ENCODE measurements around the gene RHCG. TPM values are rescaled to one million over a fixed set of nuclear protein-coding genes. Genes with fewer than 3 reads are reported as not detected.

RHCG gene
- total RNA-seq (ENCODE audit: unreplicated experiment), result not detected
- long read RNA-seq, result 0 reads

DNA sequence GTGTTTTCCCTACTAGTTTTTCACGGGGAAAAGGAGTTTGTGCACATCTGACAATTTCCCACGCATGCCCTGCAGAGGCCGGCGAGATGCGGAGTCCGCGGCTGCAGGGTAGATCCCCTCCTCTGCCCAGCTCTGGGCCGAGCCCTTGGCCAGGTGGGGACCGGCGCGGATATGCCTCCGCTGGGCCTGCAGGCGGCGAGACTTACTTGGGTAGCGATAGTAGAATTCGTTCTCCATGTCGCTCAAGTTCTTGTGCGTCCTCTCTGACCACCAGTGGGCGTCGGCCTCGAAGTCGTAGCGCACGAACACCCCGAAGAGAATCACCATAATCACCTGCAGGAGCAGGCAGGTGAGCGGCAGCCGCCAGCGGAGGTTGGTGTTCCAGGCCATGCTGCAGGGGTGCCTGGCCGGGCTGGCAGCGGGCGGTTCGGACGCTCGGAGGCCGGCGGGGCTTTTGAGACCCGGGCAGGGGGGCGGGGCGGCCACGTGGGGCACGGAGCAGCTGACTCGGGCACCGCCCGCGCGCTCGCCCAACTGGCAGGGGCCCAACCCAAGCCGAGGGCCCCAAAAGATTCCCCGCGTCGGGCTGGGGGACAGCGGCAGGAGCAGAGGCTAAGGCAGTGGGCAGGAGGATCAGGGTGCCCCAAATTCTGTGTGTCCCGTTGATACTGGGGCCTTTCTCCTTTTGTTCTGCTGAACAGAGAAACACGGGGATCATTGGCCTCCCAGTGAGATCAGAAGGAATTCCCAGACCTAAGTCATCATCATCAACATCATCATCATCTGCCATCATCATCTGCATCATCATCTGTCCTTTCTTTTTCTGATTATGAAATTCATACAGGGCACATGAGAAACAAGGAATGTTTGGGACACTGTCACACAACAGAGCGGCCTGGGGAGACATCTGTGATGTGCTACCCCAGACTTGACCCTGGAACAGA lies at the start of gene RHCG:
Gene RHCG (minus strand): TSS at position 429 of the 944 bp plus-strand sequence. CDS start 39 bp downstream, at position 390.
- H3K4me3 Mint-ChIP-seq (ENCODE audit: unreplicated experiment), result peak within 1 kb of the TSS; percentile 62
- no peak within 1 kb of the TSS for H3K27ac Mint-ChIP-seq (ENCODE audit: unreplicated experiment)
- H3K36me3 Mint-ChIP-seq (ENCODE audit: low read depth, unreplicated experiment), result no peaks in the 10 kb centered on the region
- H3K4me1 Mint-ChIP-seq (ENCODE audit: unreplicated experiment), result no peaks in the 10 kb centered on the region
- peaks cover 7% of the 10 kb centered on the region for H3K27me3 Mint-ChIP-seq (ENCODE audit: unreplicated experiment)
- H3K9me3 Mint-ChIP-seq (ENCODE audit: unreplicated experiment), result no peaks in the 10 kb centered on the region
- TF ChIP-seq, protein P1, sequence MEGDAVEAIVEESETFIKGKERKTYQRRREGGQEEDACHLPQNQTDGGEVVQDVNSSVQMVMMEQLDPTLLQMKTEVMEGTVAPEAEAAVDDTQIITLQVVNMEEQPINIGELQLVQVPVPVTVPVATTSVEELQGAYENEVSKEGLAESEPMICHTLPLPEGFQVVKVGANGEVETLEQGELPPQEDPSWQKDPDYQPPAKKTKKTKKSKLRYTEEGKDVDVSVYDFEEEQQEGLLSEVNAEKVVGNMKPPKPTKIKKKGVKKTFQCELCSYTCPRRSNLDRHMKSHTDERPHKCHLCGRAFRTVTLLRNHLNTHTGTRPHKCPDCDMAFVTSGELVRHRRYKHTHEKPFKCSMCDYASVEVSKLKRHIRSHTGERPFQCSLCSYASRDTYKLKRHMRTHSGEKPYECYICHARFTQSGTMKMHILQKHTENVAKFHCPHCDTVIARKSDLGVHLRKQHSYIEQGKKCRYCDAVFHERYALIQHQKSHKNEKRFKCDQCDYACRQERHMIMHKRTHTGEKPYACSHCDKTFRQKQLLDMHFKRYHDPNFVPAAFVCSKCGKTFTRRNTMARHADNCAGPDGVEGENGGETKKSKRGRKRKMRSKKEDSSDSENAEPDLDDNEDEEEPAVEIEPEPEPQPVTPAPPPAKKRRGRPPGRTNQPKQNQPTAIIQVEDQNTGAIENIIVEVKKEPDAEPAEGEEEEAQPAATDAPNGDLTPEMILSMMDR (IDR thresholded peaks at IDR 0.05; ENCODE audit: unreplicated experiment), result peak; percentile 57
- DNase-seq (ENCODE audit: low spot score), result peak; percentile 55

DNA sequence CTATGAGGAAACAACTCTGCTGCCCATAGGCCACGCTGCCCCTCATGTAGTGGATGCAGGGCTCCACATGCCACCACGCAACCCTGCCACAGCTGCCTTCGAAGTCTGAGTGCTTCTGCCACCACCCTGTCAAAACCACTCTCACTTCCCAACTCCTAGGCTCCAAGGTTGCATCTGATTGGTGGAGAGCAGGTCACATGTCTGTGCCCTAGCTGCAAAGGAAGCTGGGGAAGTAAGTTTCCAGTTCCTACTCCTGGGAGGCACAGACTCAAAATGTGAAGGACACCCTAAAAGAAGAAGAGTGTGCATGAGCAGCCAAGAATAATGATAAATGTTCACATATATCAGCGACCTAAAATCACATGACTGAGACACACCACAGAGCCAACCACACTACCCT lies 47.0 kb upstream of the RHCG start:
- TF ChIP-seq, protein P1 (IDR thresholded peaks at IDR 0.05; ENCODE audit: unreplicated experiment), result no peak
- no peaks in the 10 kb centered on the region for H3K4me1 Mint-ChIP-seq (ENCODE audit: unreplicated experiment)
- no peak overlapping the region for H3K27ac Mint-ChIP-seq (ENCODE audit: unreplicated experiment)
- peaks cover under 1% of the 10 kb centered on the region for H3K9me3 Mint-ChIP-seq (ENCODE audit: unreplicated experiment)
- no peaks in the 10 kb centered on the region for H3K36me3 Mint-ChIP-seq (ENCODE audit: low read depth, unreplicated experiment)
- DNase-seq (ENCODE audit: low spot score), result no peak
- H3K4me3 Mint-ChIP-seq (ENCODE audit: unreplicated experiment), result no peak overlapping the region
- H3K27me3 Mint-ChIP-seq (ENCODE audit: unreplicated experiment), result no peaks in the 10 kb centered on the region

DNA sequence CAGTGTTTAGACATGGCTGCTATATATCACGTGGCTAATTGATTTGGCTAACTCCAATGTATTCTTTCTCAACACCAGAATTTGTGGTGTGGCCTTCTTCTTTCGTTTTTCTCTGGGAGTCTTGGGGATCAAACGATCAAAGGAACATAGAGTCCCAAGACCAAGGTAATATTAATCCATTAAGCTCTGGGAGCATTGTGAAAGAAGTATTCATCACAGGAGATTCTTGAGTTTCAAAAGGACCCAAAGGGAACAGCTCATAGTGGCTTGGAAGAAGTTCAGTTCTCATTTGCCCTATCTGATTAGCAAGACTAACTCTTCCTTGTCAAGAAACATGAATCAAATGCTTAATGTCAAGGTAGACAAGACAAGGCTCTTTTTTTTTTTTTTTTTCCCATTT lies 46.0 kb upstream of the RHCG start:
- H3K4me1 Mint-ChIP-seq (ENCODE audit: unreplicated experiment), result no peaks in the 10 kb centered on the region
- TF ChIP-seq, protein P1 (IDR thresholded peaks at IDR 0.05; ENCODE audit: unreplicated experiment), result no peak
- H3K27ac Mint-ChIP-seq (ENCODE audit: unreplicated experiment), result no peak overlapping the region
- no peaks in the 10 kb centered on the region for H3K9me3 Mint-ChIP-seq (ENCODE audit: unreplicated experiment)
- no peaks in the 10 kb centered on the region for H3K36me3 Mint-ChIP-seq (ENCODE audit: low read depth, unreplicated experiment)
- H3K4me3 Mint-ChIP-seq (ENCODE audit: unreplicated experiment), result no peak overlapping the region
- H3K27me3 Mint-ChIP-seq (ENCODE audit: unreplicated experiment), result no peaks in the 10 kb centered on the region
- no peak for DNase-seq (ENCODE audit: low spot score)

DNA sequence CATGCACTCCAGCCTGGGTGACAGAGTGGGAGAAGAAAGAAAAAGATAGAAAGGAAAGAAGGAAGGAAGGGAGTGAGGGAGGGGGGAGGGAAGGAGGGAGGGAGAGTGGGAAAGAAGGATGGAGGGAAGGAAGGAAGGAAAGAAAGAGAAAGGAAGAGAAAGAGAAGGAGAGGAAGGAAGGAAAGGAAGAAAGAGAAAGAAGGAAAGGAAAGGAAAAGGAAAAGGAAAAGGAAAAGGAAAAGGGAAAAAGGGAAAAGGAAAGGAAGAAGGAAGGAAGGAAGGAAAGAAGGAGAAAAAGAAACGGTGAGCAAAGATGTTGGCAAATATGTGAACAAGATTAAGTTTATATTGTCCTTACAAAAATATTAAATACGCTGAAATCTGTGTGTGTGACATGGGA lies 42.6 kb upstream of the RHCG start:
- Mint-ChIP-seq H3K9me3 (ENCODE audit: unreplicated experiment) (no peaks in the 10 kb centered on the region), H3K27me3 (ENCODE audit: unreplicated experiment) (no peaks in the 10 kb centered on the region), H3K4me1 (ENCODE audit: unreplicated experiment) (no peaks in the 10 kb centered on the region), H3K36me3 (ENCODE audit: low read depth, unreplicated experiment) (no peaks in the 10 kb centered on the region), H3K4me3 (ENCODE audit: unreplicated experiment) (no peak overlapping the region), H3K27ac (ENCODE audit: unreplicated experiment) (no peak overlapping the region)
- TF ChIP-seq, protein P1 (IDR thresholded peaks at IDR 0.05; ENCODE audit: unreplicated experiment), result no peak
- DNase-seq (ENCODE audit: low spot score), result no peak
